HepG2 (cell line): ENCODE measurements around the gene MYL11. TPM values are rescaled to one million over a fixed set of nuclear protein-coding genes. Genes with fewer than 3 reads are reported as not detected.
A peak's percentile ranks its signal among the peaks of the same experiment; 100 is the strongest.

Experiments
- HNRNPLL ChIP-seq: fragments of 200-400 bp; formaldehyde crosslinking; IDR thresholded peaks from 2 replicates; pipeline ENCODE4 v1.6.1; 2017; ENCODE audit warnings: mild to moderate bottlenecking, low read depth, low read length; ENCODE audit not compliant: poor library complexity, severe bottlenecking
- MIER3 ChIP-seq: IDR thresholded peaks from 2 replicates; pipeline ENCODE4 v1.6.1; 2016; ENCODE audit warnings: missing compliant biosample characterization, borderline replicate concordance
- PLSCR1 ChIP-seq: sonication (generic); formaldehyde crosslinking; IDR thresholded peaks from 2 replicates; pipeline ENCODE4 v1.5.0; 2020; ENCODE audit warnings: missing genetic modification reagents, mild to moderate bottlenecking, borderline replicate concordance
- REL ChIP-seq: sonication (generic); formaldehyde crosslinking; conservative IDR thresholded peaks from 2 replicates; pipeline ENCODE4 v1.8.0; 2022; ENCODE audit warnings: mild to moderate bottlenecking, missing genetic modification reagents, moderate library complexity
- RXRB ChIP-seq: IDR thresholded peaks from 2 replicates; pipeline ENCODE4 v1.6.1; 2016; ENCODE audit warnings: borderline replicate concordance, missing genetic modification reagents, missing compliant biosample characterization
- SRSF4 ChIP-seq: fragments of 200-400 bp; formaldehyde crosslinking; IDR thresholded peaks from one replicate; pipeline ENCODE4 v1.6.1; 2018; ENCODE audit warnings: mild to moderate bottlenecking, low read depth, low read length, moderate library complexity; ENCODE audit not compliant: poor library complexity, severe bottlenecking
- TRAFD1 ChIP-seq: sonication (generic); formaldehyde crosslinking; IDR thresholded peaks from 2 replicates; pipeline ENCODE4 v1.5.1; 2020; ENCODE audit warnings: missing genetic modification reagents, mild to moderate bottlenecking, borderline replicate concordance
- ZBTB26 ChIP-seq: IDR thresholded peaks from 2 replicates; pipeline ENCODE4 v1.6.1; 2016; ENCODE audit warnings: missing compliant biosample characterization, missing genetic modification reagents, borderline replicate concordance
- ZFP36 ChIP-seq: fragments of 150-350 bp; IDR thresholded peaks from 2 replicates; pipeline ENCODE4 v1.6.1; 2018; ENCODE audit warnings: borderline replicate concordance, low read length, low read depth; ENCODE audit not compliant: partially characterized antibody
- ZNF124 ChIP-seq: sonication (generic); formaldehyde crosslinking; IDR thresholded peaks from 2 replicates; pipeline ENCODE4 v1.4.0; 2020; ENCODE audit warnings: missing genetic modification reagents
- ZNF260 ChIP-seq: sonication (generic); formaldehyde crosslinking; IDR thresholded peaks from 2 replicates; pipeline ENCODE4 v1.4.0; 2020; ENCODE audit warnings: missing genetic modification reagents, low read depth, mild to moderate bottlenecking, borderline replicate concordance
- ZNF382 ChIP-seq: sonication (generic); formaldehyde crosslinking; IDR thresholded peaks from 2 replicates; pipeline ENCODE4 v1.5.0; 2020; ENCODE audit warnings: missing genetic modification reagents, mild to moderate bottlenecking, borderline replicate concordance
- ZNF451 ChIP-seq: sonication (generic); formaldehyde crosslinking; IDR thresholded peaks from 2 replicates; pipeline ENCODE4 v1.5.0; 2020; ENCODE audit warnings: mild to moderate bottlenecking, missing genetic modification reagents
- ZNF564 ChIP-seq: sonication (generic); formaldehyde crosslinking; IDR thresholded peaks from 2 replicates; pipeline ENCODE4 v1.8.1; 2023; ENCODE audit warnings: mild to moderate bottlenecking, missing genetic modification reagents
- ZNF598 ChIP-seq: sonication (generic); formaldehyde crosslinking; IDR thresholded peaks from 2 replicates; pipeline ENCODE4 v1.5.1; 2020; ENCODE audit warnings: mild to moderate bottlenecking, missing genetic modification reagents, borderline replicate concordance
- ZNF691 ChIP-seq: sonication (generic); formaldehyde crosslinking; IDR thresholded peaks from 2 replicates; pipeline ENCODE4 v1.4.0; 2020; ENCODE audit warnings: missing genetic modification reagents, low read depth, mild to moderate bottlenecking, borderline replicate concordance
- polyA plus RNA-seq, 8 experiments: library from polyadenylated mRNA; depleted of rRNA in 3 of 8; stranded (reverse) in 7 of 8; unstranded in 1 of 8; fragments of >200 nt; fragmentation: Illumina TruSeq in 4 of 8; extraction: Trizol in 4 of 8; gene quantifications; 2 replicates each; pipeline versions ENCODE4 v1.2.1 to v1.2.3, GENCODE V29; 2011 to 2016; ENCODE audit warnings: low read depth in 4 of 8, missing spikeins in 1 of 8, mixed read lengths in 1 of 8; ENCODE audit not compliant: insufficient read depth in 1 of 8
- total RNA-seq, 5 experiments: library from RNA; depleted of rRNA; stranded (reverse); fragments of >200 nt; fragmentation: Illumina TruSeq; extraction: Trizol; gene quantifications; 2 replicates each; pipeline ENCODE4 v1.2.3, GENCODE V29; 2016; ENCODE audit warnings: low read depth in 1 of 5
- TF ChIP-seq, protein P1 (sequence below): sonication (generic); formaldehyde crosslinking; IDR thresholded peaks from 2 replicates; pipeline ENCODE4 v1.5.0; 2020; ENCODE audit warnings: missing genetic modification reagents
- TF ChIP-seq, protein P2 (sequence below): sonication (generic); formaldehyde crosslinking; IDR thresholded peaks from 2 replicates; pipeline ENCODE4 v1.4.0; 2020; ENCODE audit warnings: low read depth, mild to moderate bottlenecking, missing genetic modification reagents
- TF ChIP-seq, protein P3 (sequence below): sonication (generic); formaldehyde crosslinking; conservative IDR thresholded peaks from 2 replicates; pipeline ENCODE4 v1.8.0; 2022; ENCODE audit warnings: low read depth, missing genetic modification reagents

MYL11 gene
- total and polyA plus RNA-seq, 2 of the 13 experiments (the other 11 are each of a cell fraction or from before 2014, with no cell fraction given), result not detected

DNA sequence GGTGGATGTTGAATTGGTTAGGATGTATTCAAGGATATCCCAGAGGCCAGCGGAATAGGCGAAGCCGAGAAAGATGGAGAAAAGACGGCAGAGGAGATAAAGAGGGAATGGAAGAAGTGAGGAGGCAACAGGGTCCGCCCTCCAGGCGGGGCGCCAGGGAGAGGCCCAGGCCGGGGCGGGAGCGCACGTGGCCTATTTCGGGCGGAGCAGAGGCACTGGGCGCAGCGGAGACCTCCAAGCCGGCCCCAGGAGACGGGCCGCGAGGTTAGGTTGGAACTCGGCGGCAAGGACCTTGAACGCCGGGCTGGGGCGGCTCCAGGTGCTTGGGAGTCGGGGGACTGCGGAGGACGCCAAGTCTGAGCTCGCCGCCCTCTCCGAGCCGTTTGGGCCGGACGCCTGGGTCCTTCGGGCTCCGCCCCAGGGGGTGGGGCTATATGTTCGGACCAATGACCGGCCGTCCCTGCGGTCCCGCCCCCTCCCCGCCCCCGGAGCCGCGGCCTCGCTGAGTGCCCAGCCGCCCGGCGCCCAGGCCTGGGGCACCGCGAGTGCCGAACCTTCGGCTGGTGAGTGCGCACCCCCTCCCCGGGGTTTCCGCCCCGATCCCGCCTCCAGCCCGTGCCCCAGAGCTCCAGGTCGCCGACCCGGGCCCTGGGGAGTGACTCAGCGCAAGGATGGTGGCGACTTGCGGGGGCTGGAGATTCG, 32.7 kb downstream of the MYL11 start, which contains the start of gene ZNF771 (continued):
- TF ChIP-seq, protein P1, sequence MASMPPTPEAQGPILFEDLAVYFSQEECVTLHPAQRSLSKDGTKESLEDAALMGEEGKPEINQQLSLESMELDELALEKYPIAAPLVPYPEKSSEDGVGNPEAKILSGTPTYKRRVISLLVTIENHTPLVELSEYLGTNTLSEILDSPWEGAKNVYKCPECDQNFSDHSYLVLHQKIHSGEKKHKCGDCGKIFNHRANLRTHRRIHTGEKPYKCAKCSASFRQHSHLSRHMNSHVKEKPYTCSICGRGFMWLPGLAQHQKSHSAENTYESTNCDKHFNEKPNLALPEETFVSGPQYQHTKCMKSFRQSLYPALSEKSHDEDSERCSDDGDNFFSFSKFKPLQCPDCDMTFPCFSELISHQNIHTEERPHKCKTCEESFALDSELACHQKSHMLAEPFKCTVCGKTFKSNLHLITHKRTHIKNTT (CRISPR knock-in tag), result no peak
- TF ChIP-seq REL (no peak), ZNF691 (peak; percentile 87; the same call in 1 of the 2 replicates), ZNF124 (CRISPR knock-in tag) (peak; percentile 81; the same call in 1 of the 2 replicates), ZNF382 (CRISPR knock-in tag) (no peak), TRAFD1 (no peak), RXRB (CRISPR knock-in tag) (peak; percentile 68), ZFP36 (no peak), ZNF598 (CRISPR knock-in tag) (peak; percentile 93; the same call in 1 of the 2 replicates), SRSF4 (no peak), PLSCR1 (CRISPR knock-in tag) (no peak), ZNF451 (CRISPR knock-in tag) (peak; percentile 67; the same call in 1 of the 2 replicates), HNRNPLL (peak; percentile 75), MIER3 (CRISPR knock-in tag) (peak; percentile 72; the same call in 1 of the 2 replicates), ZNF564 (CRISPR knock-in tag) (peak; percentile 87; the same call in 1 of the 2 replicates), ZNF260 (CRISPR knock-in tag) (no peak), ZBTB26 (CRISPR knock-in tag) (no peak)
- TF ChIP-seq, protein P2, sequence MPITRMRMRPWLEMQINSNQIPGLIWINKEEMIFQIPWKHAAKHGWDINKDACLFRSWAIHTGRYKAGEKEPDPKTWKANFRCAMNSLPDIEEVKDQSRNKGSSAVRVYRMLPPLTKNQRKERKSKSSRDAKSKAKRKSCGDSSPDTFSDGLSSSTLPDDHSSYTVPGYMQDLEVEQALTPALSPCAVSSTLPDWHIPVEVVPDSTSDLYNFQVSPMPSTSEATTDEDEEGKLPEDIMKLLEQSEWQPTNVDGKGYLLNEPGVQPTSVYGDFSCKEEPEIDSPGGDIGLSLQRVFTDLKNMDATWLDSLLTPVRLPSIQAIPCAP (CRISPR knock-in tag), result no peak
- TF ChIP-seq, protein P3, sequence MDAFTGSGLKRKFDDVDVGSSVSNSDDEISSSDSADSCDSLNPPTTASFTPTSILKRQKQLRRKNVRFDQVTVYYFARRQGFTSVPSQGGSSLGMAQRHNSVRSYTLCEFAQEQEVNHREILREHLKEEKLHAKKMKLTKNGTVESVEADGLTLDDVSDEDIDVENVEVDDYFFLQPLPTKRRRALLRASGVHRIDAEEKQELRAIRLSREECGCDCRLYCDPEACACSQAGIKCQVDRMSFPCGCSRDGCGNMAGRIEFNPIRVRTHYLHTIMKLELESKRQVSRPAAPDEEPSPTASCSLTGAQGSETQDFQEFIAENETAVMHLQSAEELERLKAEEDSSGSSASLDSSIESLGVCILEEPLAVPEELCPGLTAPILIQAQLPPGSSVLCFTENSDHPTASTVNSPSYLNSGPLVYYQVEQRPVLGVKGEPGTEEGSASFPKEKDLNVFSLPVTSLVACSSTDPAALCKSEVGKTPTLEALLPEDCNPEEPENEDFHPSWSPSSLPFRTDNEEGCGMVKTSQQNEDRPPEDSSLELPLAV, result no peak
